PC-9 (cell line): ENCODE data around the gene LARGE2. TPM values are rescaled to one million over a fixed set of nuclear protein-coding genes. Genes with fewer than 3 reads are reported as not detected.

Source experiments
- BruUV-seq: library from RNA; stranded (reverse); fragments of 400-500 nt; replicated peaks from 2 replicates; lab custom pipeline; 2021; lab: Mats Ljungman, UMichigan
- CTCF ChIA-PET: fragments of 300-600 bp; sonication (Branson Sonifier 250); formaldehyde crosslinking; loops from one replicate; lab custom pipeline; 2022; ENCODE audit warnings: antibody characterized with exemption; lab: Charles Lee
- POLR2A ChIA-PET: fragments of 300-600 bp; sonication (Branson Sonifier 250); formaldehyde crosslinking; loops from one replicate; lab custom pipeline; 2022; ENCODE audit warnings: antibody characterized with exemption; ENCODE audit not compliant: unreplicated experiment; lab: Charles Lee
- DNase-seq, 2 experiments: peaks; one replicate each; pipeline versions ENCODE4 v3.0.0 to v3.0.0-alpha.2; 2015 to 2022; ENCODE audit warnings: mixed read lengths in 1 of 2
- H2AFZ ChIP-seq: fragments of 200-600 bp; sonication (generic); 2 replicates; pipeline ENCODE4 v1.8.1; 2017; ENCODE audit warnings: antibody characterized with exemption
- H3F3A ChIP-seq: fragments of 200-600 bp; sonication (generic); 2 replicates; pipeline ENCODE4 v1.8.1; 2017; ENCODE audit warnings: antibody characterized with exemption, mild to moderate bottlenecking, low read depth; ENCODE audit not compliant: insufficient read depth
- H3K27ac ChIP-seq: fragments of 200-600 bp; sonication (generic); 2 replicates; pipeline ENCODE4 v1.6.1; 2016; ENCODE audit warnings: mixed run types
- H3K27me3 ChIP-seq: fragments of 200-600 bp; sonication (generic); 2 replicates; pipeline ENCODE4 v1.6.1; 2016; ENCODE audit warnings: low read depth, mixed run types; ENCODE audit not compliant: insufficient read depth
- H3K36me3 ChIP-seq: fragments of 200-600 bp; sonication (generic); 2 replicates; pipeline ENCODE4 v1.6.1; 2016; ENCODE audit warnings: low read depth, mixed run types
- H3K4me1 ChIP-seq: fragments of 200-600 bp; sonication (generic); replicated peaks from 2 replicates; pipeline ENCODE4 v1.6.1; 2016; ENCODE audit warnings: mixed run types; ENCODE audit not compliant: insufficient read depth
- H3K4me2 ChIP-seq: fragments of 200-600 bp; sonication (generic); 2 replicates; pipeline ENCODE4 v1.6.1; 2017; ENCODE audit warnings: mixed run types
- H3K4me3 ChIP-seq: fragments of 200-600 bp; sonication (generic); 2 replicates; pipeline ENCODE4 v1.6.1; 2016; ENCODE audit warnings: mixed run types
- H3K79me2 ChIP-seq: fragments of 200-600 bp; sonication (generic); 2 replicates; pipeline ENCODE4 v1.6.1; 2017; ENCODE audit warnings: low read depth, mixed run types
- H3K9me2 ChIP-seq: fragments of 200-600 bp; sonication (generic); 2 replicates; pipeline ENCODE4 v1.8.1; 2017; ENCODE audit warnings: mild to moderate bottlenecking; ENCODE audit not compliant: insufficient read depth
- H3K9me3 ChIP-seq: fragments of 200-600 bp; sonication (generic); 2 replicates; pipeline ENCODE4 v1.8.1; 2016; ENCODE audit warnings: low read depth; ENCODE audit not compliant: insufficient read depth
- H4K20me1 ChIP-seq: fragments of 200-600 bp; sonication (generic); 2 replicates; pipeline ENCODE4 v1.8.1; 2017; ENCODE audit not compliant: insufficient read depth
- CTCF ChIP-seq: fragments of 200-600 bp; sonication (generic); conservative IDR thresholded peaks from 2 replicates; pipeline ENCODE4 v1.6.1; 2017; ENCODE audit warnings: mixed run types, antibody characterized with exemption, mild to moderate bottlenecking, moderate library complexity
- EZH2 ChIP-seq: fragments of 200-600 bp; sonication (generic); IDR thresholded peaks from 2 replicates; pipeline ENCODE4 v1.8.0; 2017; ENCODE audit warnings: antibody characterized with exemption, low read depth
- intact Hi-C: fragments of 100-400 bp; cut with micrococcal nuclease; formaldehyde crosslinking; loops from one replicate; pipeline ENCODE4 v1.10.0; 2022; ENCODE audit not compliant: unreplicated experiment
- total RNA-seq: library from RNA; stranded (reverse); gene quantifications from 2 replicates; pipeline ENCODE4 v1.2.3, GENCODE V29; 2021

The LARGE2 gene
- total RNA-seq, 1 experiment from 2014 or later: 2.6 TPM

- Histone ChIP-seq H3K9me2 (no peaks in the 10 kb centered on the region), H3K9me3 (no peaks in the 10 kb centered on the region), H3K4me3 (no peak overlapping the region), H3K79me2 (no peaks in the 10 kb centered on the region), H3K27me3 (no peaks in the 10 kb centered on the region), H2AFZ (no peak overlapping the region), H3K36me3 (0 out of 2 replicates have a peak, but pooled peaks cover 3% of the 10 kb centered on the region), H4K20me1 (no peaks in the 10 kb centered on the region), H3K4me2 (no peak overlapping the region), H3F3A (no peaks in the 10 kb centered on the region), H3K27ac (no peak overlapping the region), H3K4me1 (no peaks in the 10 kb centered on the region)
- intact Hi-C loops: no loop called here
- POLR2A ChIA-PET: no interaction called here
- TF ChIP-seq CTCF (no peak), EZH2 (no peak)
- no peak for DNase-seq
- CTCF ChIA-PET: no interaction called here
- no TSS peak for BruUV-seq
These were observed 14.1 kb downstream of the LARGE2 start for GRCh38 chr11:45936511-45937054.

- H3K27ac ChIP-seq: no peak overlapping the region
- H3K27me3 ChIP-seq: no peaks in the 10 kb centered on the region
- no peak overlapping the region for H3K4me3 ChIP-seq
- no peaks in the 10 kb centered on the region for H3K9me2 ChIP-seq
- H3K4me2 ChIP-seq: no peak overlapping the region
- no peak overlapping the region for H2AFZ ChIP-seq
- POLR2A ChIA-PET: no interaction called here
- no peak for TF ChIP-seq EZH2
- H3K4me1 ChIP-seq: no peaks in the 10 kb centered on the region
- intact Hi-C loops: no loop called here
- no peaks in the 10 kb centered on the region for H4K20me1 ChIP-seq
- CTCF ChIA-PET: no interaction called here
- H3K9me3 ChIP-seq: no peaks in the 10 kb centered on the region
- no peak for DNase-seq
- H3K36me3 ChIP-seq: 0 out of 2 replicates have a peak, but pooled peaks cover 3% of the 10 kb centered on the region
- no peaks in the 10 kb centered on the region for H3K79me2 ChIP-seq
- no TSS peak for BruUV-seq
- H3F3A ChIP-seq: no peaks in the 10 kb centered on the region
These were observed 15.5 kb downstream of the LARGE2 start for GRCh38 chr11:45937916-45938315.

GRCh38 chr11:45939836-45940235 is 17.4 kb downstream of the LARGE2 start:
- TF ChIP-seq CTCF (no peak), EZH2 (no peak)
- Histone ChIP-seq H3K27ac (no peak overlapping the region), H3K79me2 (no peaks in the 10 kb centered on the region), H3K27me3 (no peaks in the 10 kb centered on the region), H4K20me1 (no peaks in the 10 kb centered on the region; the same call in 1 of the 2 replicates), H3K4me1 (no peaks in the 10 kb centered on the region), H3K36me3 (0 out of 2 replicates have a peak, but pooled peaks cover 3% of the 10 kb centered on the region), H3F3A (no peaks in the 10 kb centered on the region), H3K9me3 (no peaks in the 10 kb centered on the region), H3K4me2 (no peak overlapping the region), H2AFZ (no peak overlapping the region), H3K9me2 (no peaks in the 10 kb centered on the region), H3K4me3 (no peak overlapping the region)
- CTCF ChIA-PET: no interaction called here
- POLR2A ChIA-PET: interaction anchor here (0.5 kb wide), 1 partner anchor 320 kb away, joined by 4 read pairs; no protein-coding TSS in a partner anchor
- BruUV-seq: no TSS peak
- intact Hi-C loops: no loop called here
- no peak for DNase-seq

- intact Hi-C loops: no loop called here
- no peaks in the 10 kb centered on the region for H3K27me3 ChIP-seq
- ChIA-PET CTCF (interaction anchor here (0.6 kb wide), 1 partner anchor 20 kb away, joined by 4 read pairs; no protein-coding TSS in a partner anchor), POLR2A (no interaction called here)
- no peak overlapping the region for H2AFZ ChIP-seq
- no peak overlapping the region for H3K27ac ChIP-seq
- 0 out of 2 replicates have a peak, but pooled peaks cover 3% of the 10 kb centered on the region for H3K36me3 ChIP-seq
- H3K9me3 ChIP-seq: no peaks in the 10 kb centered on the region
- no peak for DNase-seq
- H3K4me1 ChIP-seq: no peaks in the 10 kb centered on the region
- TF ChIP-seq CTCF: no peak
- TF ChIP-seq EZH2: no peak
- H3K4me2 ChIP-seq: no peak overlapping the region
- H4K20me1 ChIP-seq: no peaks in the 10 kb centered on the region; the same call in 1 of the 2 replicates
- BruUV-seq: no TSS peak
- H3K9me2 ChIP-seq: no peaks in the 10 kb centered on the region
- H3K79me2 ChIP-seq: no peaks in the 10 kb centered on the region
- no peak overlapping the region for H3K4me3 ChIP-seq
- no peaks in the 10 kb centered on the region for H3F3A ChIP-seq
These were observed 18.8 kb downstream of the LARGE2 start for GRCh38 chr11:45941285-45941684.
